ENCODE data around the gene APOBEC3C.
"Not testable (repeated sequence)": the region's sequence is repeated elsewhere in the genome, so short reads cannot be mapped to it uniquely, and the experiment has no call there.

APOBEC3C gene

GRCh38 chr22:39024519-39025308, 10.7 kb downstream of the APOBEC3C start:
- DNase-seq = no peak

GRCh38 chr22:39026509-39027150, 12.6 kb downstream of the APOBEC3C start:
- DNase-seq = no peak

GRCh38 chr22:39027717-39028116, 13.7 kb downstream of the APOBEC3C start:
- DNase-seq = no peak

DNA sequence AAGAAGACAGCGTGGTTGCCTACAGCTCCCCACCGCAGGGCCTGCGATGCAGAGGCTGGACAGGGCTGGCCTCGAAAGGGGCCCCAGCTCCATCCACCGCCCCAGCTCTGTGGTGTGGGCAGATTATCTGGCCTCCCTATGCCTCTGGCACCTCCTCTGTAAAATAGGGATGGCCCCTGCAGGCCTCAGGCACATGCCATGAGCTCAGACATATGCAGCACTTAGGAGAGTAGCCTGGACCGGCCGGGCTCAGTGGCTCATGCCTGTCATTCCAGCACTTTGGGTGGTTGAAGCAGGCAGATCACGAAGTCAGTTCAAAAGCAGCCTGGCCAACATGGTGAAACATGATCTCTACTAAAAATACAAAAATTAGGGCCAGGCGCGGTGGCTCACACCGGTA, 14.2 kb downstream of the APOBEC3C start:
- DNase-seq = no peak

DNA sequence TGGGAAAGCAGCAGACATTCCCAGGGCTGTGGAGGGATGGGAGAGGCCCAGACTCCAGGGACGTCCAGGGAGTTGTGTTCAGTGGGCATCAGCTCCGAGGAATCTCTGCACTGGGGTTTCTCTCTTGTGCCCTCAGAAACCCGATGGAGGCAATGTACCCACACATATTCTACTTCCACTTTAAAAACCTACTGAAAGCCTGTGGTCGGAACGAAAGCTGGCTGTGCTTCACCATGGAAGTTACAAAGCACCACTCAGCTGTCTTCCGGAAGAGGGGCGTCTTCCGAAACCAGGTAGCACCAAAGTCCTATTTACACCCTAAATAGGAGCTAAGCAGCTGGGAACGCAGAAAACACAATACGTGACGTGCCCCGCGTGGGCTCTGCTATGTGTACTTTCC, 15.2 kb downstream of the APOBEC3C start:
- no peak for DNase-seq

GRCh38 chr22:39030705-39031104, 16.6 kb downstream of the APOBEC3C start:
- no peak for DNase-seq

- DNase-seq = not testable (repeated sequence)
Observed at GRCh38 chr22:39031434-39032295, 17.6 kb downstream of the APOBEC3C start.

DNA sequence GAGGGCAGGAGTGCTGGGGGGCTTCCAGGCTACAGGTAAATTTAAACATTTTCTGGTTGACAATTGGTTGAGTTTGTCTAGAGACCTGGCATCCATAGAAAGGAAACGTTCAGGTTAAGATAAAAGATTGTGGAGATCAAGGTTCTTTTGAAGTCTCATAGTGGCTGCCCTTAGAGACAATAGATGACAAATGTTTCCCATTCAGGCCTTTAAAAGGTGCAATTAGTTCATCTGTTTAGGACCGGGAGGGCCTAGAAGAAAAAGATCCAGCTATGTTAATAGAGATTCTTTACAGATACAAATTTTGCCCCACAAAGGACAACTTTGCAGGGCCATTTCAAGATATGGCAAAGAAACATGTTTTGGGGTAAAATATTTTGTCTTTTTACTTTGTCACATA, 23.0 kb downstream of the APOBEC3C start:
- not testable (repeated sequence) for DNase-seq

- DNase-seq = no peak
Observed at GRCh38 chr22:39039306-39040126, 25.5 kb downstream of the APOBEC3C start.

- DNase-seq = not testable (repeated sequence)
Observed at GRCh38 chr22:39040155-39040537, 26.1 kb downstream of the APOBEC3C start.

DNA sequence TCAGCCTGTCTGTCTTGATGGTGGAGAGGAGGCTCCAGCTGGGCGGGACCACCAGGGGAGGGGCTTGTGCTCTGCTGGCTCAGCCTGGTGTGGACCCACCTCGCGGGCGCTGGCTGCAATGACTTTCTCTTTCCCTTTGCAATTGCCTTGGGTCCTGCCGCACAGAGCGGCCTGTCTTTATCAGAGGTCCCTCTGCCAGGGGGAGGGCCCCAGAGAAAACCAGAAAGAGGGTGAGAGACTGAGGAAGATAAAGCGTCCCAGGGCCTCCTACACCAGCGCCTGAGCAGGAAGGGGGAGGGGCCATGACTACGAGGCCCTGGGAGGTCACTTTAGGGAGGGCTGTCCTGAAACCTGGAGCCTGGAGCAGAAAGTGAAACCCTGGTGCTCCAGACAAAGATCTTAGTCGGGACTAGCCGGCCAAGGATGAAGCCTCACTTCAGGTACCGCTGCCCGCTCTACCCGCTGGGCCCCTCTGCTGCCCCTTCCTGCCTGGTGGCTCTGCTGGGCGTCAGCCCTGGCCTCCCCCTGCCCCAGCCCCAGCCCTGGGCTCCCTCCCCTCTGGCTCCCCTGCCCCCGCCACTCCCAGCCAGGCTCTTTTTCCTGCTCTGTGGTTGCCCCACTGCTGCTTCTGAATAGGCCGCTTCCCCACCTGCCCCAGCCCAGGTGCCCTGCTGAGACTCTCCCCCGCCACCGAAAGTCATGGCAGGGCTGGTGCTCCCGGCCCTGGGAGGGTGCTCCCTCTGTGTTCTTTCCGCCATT, 26.7 kb downstream of the APOBEC3C start, which contains the start of gene APOBEC3F:
Gene APOBEC3F, plus strand, starts transcription at position 327 of the 759 bp plus-strand sequence. Its CDS starts 97 bp downstream, at position 424.
- DNase-seq = not testable (repeated sequence)

DNA sequence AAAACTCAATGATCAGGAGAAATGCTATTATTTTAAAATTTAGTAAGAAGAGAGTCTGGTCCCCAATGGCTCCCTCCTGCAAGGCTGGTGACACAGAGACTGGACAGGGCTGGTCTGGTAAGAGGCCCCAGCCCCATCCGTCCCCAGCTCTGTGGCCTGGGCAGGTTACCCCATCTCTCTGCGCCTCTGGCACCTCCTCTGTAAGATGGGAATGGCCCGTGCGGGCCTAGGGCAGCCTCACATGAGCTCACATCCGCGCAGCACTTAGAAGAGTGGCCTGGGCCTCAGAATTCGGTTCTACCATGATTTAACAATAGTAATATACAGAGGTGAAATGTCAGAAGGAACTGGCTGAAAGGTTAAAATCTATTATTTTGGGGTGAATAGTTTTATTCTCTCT, 27.9 kb downstream of the APOBEC3C start:
- no peak for DNase-seq

DNA sequence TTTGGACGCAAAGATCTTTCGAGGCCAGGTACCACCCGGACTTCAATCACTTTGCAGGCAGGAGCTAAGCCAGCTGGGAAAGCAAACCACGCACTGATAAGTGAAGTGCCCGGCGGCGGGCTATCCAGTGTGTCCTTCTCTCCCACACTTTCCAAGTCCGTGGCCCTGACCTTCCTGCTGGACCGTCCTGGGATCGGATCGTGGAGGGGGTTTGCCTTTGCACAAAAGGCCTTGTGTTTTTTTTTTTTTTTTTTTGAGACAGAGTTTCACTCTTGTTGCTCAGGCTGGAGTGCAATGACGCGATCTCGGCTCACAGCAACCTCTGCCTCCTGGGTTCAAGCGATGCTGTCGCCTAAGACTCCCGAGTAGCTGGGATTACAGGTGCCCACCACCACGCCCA, 29.0 kb downstream of the APOBEC3C start:
- not testable (repeated sequence) for DNase-seq

GRCh38 chr22:39045136-39045535, 31.1 kb downstream of the APOBEC3C start:
- DNase-seq = not testable (repeated sequence)

DNA sequence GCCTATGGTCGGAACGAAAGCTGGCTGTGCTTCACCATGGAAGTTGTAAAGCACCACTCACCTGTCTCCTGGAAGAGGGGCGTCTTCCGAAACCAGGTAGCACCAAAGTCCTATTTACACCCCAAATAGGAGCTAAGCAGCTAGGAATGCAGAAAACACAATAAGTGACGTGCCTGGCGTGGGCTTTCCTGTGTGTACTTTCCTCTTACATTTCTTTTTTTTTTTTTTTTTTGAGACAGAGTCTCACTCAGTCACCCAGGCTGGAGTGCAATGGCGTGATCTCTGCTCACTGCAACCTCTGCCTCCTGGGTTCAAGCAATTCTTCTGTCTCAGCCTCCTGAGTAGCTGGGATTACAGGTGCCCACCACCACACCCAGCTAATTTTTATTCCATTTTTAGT, 35.4 kb downstream of the APOBEC3C start:
- not testable (repeated sequence) for DNase-seq

DNA sequence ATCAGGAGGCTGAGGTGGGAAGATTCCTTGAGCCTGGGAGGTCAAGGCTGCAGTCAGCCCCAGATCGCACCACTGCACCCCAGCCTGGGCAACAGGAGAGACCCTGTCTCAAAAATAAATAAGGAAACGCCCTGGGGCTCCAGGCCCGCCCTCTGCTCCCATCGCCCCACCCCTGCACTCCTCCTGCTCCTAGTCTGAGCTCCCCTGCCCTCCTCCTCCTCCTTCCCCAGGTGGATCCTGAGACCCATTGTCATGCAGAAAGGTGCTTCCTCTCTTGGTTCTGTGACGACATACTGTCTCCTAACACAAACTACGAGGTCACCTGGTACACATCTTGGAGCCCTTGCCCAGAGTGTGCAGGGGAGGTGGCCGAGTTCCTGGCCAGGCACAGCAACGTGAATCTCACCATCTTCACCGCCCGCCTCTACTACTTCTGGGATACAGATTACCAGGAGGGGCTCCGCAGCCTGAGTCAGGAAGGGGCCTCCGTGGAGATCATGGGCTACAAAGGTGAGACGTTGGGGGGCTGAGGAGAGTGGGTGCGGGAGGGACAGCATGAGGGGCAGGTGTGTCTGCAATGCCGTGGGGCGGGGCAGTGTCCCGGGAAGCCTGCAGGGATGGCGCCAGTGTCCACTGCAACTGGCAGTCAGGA, 37.9 kb downstream of the APOBEC3C start:
- DNase-seq = not testable (repeated sequence)

- DNase-seq = no peak
Observed at GRCh38 chr22:39055658-39056057, 41.6 kb downstream of the APOBEC3C start.

DNA sequence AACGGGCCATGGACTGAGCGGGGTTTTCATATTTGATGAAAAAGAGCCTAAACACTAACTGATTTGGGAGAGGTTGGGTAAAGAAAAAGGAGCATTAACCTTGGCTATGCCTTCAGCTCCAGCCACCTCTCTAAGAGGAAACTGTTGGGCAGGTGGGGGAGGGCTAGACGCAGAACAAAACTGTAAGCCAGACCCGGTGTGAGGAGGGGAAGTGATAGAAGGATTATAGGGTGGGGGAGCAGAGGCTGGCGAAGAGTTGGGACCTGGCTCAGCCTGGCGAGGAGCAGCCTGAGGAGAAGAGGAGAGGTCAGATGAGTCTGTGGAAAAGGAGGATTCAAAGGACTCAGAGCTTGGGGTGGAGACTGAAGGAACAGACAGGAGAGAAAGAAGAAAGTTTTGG, 47.2 kb downstream of the APOBEC3C start:
- DNase-seq = not testable (repeated sequence)

DNA sequence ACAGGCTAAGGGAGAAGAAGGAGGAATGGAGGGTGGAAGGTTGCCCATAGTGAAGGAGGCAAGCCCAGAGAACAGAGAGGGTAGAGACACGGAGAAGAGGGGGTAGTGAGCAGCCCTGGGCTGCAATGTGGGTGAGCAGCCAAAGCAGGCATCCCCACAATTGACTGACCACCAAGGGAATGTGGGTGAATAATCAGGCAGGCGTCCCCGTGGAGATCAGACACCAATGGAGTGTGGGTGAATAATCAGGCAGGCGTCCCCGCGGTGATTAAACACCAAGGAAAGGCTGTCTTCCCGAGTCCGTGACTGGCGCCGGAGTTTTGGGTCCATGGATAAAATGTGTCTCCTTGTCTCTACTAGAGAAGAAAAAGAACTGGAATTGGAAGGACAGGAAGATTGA, 47.9 kb downstream of the APOBEC3C start:
- DNase-seq = not testable (repeated sequence)

GRCh38 chr22:39063904-39064303, 49.8 kb downstream of the APOBEC3C start:
- DNase-seq = not testable (repeated sequence)
